Fibroblast of lung (primary cell): ENCODE data around the gene TENM3. TPM values are rescaled to one million over a fixed set of nuclear protein-coding genes. Genes with fewer than 3 reads are reported as not detected.

Experiments
- DNase-seq, 2 donors: peaks; one replicate each; pipeline versions ENCODE4 v3.0.0 to v3.0.0-alpha.2; 2010; ENCODE audit warnings: low read depth in 2 of 2
- H2AFZ ChIP-seq: 2 replicates; pipeline ENCODE4 v1.5.1; 2012; ENCODE audit warnings: low read length, control low read depth, inconsistent platforms
- H3K27ac ChIP-seq: 2 replicates; pipeline ENCODE4 v1.5.1; 2011; ENCODE audit warnings: low read length, control low read depth; ENCODE audit not compliant: insufficient read depth
- H3K27me3 ChIP-seq: 2 replicates; pipeline ENCODE4 v1.5.1; 2011; ENCODE audit warnings: mild to moderate bottlenecking, low read length; ENCODE audit not compliant: control insufficient read depth, insufficient read depth
- H3K36me3 ChIP-seq: 2 replicates; pipeline ENCODE4 v1.5.1; 2011; ENCODE audit warnings: low read length; ENCODE audit not compliant: control insufficient read depth, insufficient read depth
- H3K4me1 ChIP-seq: 2 replicates; pipeline ENCODE4 v1.5.1; 2011; ENCODE audit warnings: low read length; ENCODE audit not compliant: control insufficient read depth, insufficient read depth; ENCODE audit errors: extremely low read depth
- H3K4me2 ChIP-seq: 2 replicates; pipeline ENCODE4 v1.5.1; 2011; ENCODE audit warnings: low read length, control low read depth; ENCODE audit not compliant: insufficient read depth; ENCODE audit errors: extremely low read depth
- H3K4me3 ChIP-seq, 4 experiments: fragments of 200-600 bp in 1 of 4; sonication (generic) in 1 of 4; replicated peaks in 1 of 4; 2 replicates each; pipeline ENCODE4 v1.5.1; 2011 to 2016; ENCODE audit warnings: low read length in 4 of 4, low read depth in 3 of 4, mild to moderate bottlenecking in 3 of 4, control low read depth in 2 of 4, inconsistent platforms in 1 of 4, mixed read lengths in 1 of 4; ENCODE audit not compliant: insufficient read depth in 1 of 4; ENCODE audit errors: control extremely low read depth in 1 of 4
- H3K79me2 ChIP-seq: 2 replicates; pipeline ENCODE4 v1.5.1; 2012; ENCODE audit warnings: mild to moderate bottlenecking, low read length, inconsistent platforms; ENCODE audit not compliant: control insufficient read depth, insufficient read depth
- H3K9ac ChIP-seq: 2 replicates; pipeline ENCODE4 v1.5.1; 2011; ENCODE audit warnings: mild to moderate bottlenecking, low read length, control low read depth; ENCODE audit not compliant: insufficient read depth
- H3K9me3 ChIP-seq: 2 replicates; pipeline ENCODE4 v1.5.1; 2012; ENCODE audit warnings: low read depth, low read length; ENCODE audit not compliant: control insufficient read depth, insufficient read depth
- H4K20me1 ChIP-seq: 2 replicates; pipeline ENCODE4 v1.5.1; 2011; ENCODE audit warnings: low read length; ENCODE audit not compliant: control insufficient read depth, insufficient read depth; ENCODE audit errors: extremely low read depth
- CTCF ChIP-seq, 2 donors: IDR thresholded peaks in 1 of 2; conservative IDR thresholded peaks in 1 of 2; 1 replicate in 1 of 2; 2 replicates in 1 of 2; pipeline ENCODE4 v1.5.1; 2011 to 2012; ENCODE audit warnings: low read length in 2 of 2, control low read depth in 1 of 2, inconsistent platforms in 1 of 2, low read depth in 1 of 2, mild to moderate bottlenecking in 1 of 2
- EZH2 ChIP-seq: IDR thresholded peaks from 2 replicates; pipeline ENCODE4 v1.5.1; 2012; ENCODE audit warnings: low read length, control low read depth, mild to moderate bottlenecking; ENCODE audit errors: missing control alignments
- polyA plus RNA-seq, 2 donors: library from polyadenylated mRNA; depleted of rRNA in 1 of 2; stranded (reverse) in 1 of 2; unstranded in 1 of 2; fragments of >200 nt; gene quantifications; 2 replicates each; pipeline ENCODE4 v1.2.1, GENCODE V29; 2011 to 2012; ENCODE audit warnings: missing spikeins in 1 of 2
- total RNA-seq: library from RNA; depleted of rRNA; stranded (reverse); fragments of >200 nt; gene quantifications from 2 replicates; pipeline ENCODE4 v1.2.1, GENCODE V29; 2014

Gene TENM3
- total and polyA plus RNA-seq, 2 donors (not counting 1 experiment from before 2014, with no cell fraction given), result 2.7 to 3.6 TPM

- H3K9ac ChIP-seq, result no peak overlapping the region
- TF ChIP-seq CTCF (conservative IDR thresholded peaks at IDR 0.05 in 1 of 2, IDR thresholded peaks at IDR 0.05 in 1 of 2; ENCODE audit: low read depth in 1 of 2, low read length in 2 of 2), result no peak
- no peak for TF ChIP-seq EZH2
- no peaks in the 10 kb centered on the region for H3K4me1 ChIP-seq
- no peaks in the 10 kb centered on the region for H4K20me1 ChIP-seq
- H3K4me2 ChIP-seq, result no peak overlapping the region
- H3K36me3 ChIP-seq, result no peaks in the 10 kb centered on the region
- H3K9me3 ChIP-seq, result no peaks in the 10 kb centered on the region
- no peak overlapping the region for H3K4me3 ChIP-seq
- no peak overlapping the region for H2AFZ ChIP-seq
- no peaks in the 10 kb centered on the region for H3K27me3 ChIP-seq
- no peak overlapping the region for H3K27ac ChIP-seq
- H3K79me2 ChIP-seq, result no peaks in the 10 kb centered on the region
- DNase-seq, result no peak
These were observed 357.7 kb downstream of the TENM3 start for GRCh38 chr4:182600856-182601255.

GRCh38 chr4:182604161-182604622, 361.0 kb downstream of the TENM3 start:
- no peak for TF ChIP-seq EZH2
- TF ChIP-seq CTCF (conservative IDR thresholded peaks at IDR 0.05 in 1 of 2, IDR thresholded peaks at IDR 0.05 in 1 of 2; ENCODE audit: low read depth in 1 of 2, low read length in 2 of 2), result no peak
- Histone ChIP-seq H3K4me2 (no peak overlapping the region), H3K36me3 (no peaks in the 10 kb centered on the region), H3K4me3 (no peak overlapping the region), H3K27ac (no peak overlapping the region), H3K4me1 (no peaks in the 10 kb centered on the region), H2AFZ (no peak overlapping the region), H3K9ac (no peak overlapping the region), H4K20me1 (no peaks in the 10 kb centered on the region), H3K79me2 (no peaks in the 10 kb centered on the region), H3K27me3 (no peaks in the 10 kb centered on the region), H3K9me3 (no peaks in the 10 kb centered on the region)
- peak; percentile 57 to 90 for DNase-seq

- no peak overlapping the region for H3K4me3 ChIP-seq
- H3K4me1 ChIP-seq, result no peaks in the 10 kb centered on the region
- no peaks in the 10 kb centered on the region for H3K79me2 ChIP-seq
- H3K27me3 ChIP-seq, result no peaks in the 10 kb centered on the region
- H3K36me3 ChIP-seq, result no peaks in the 10 kb centered on the region
- TF ChIP-seq CTCF (conservative IDR thresholded peaks at IDR 0.05 in 1 of 2, IDR thresholded peaks at IDR 0.05 in 1 of 2; ENCODE audit: low read depth in 1 of 2, low read length in 2 of 2), result no peak
- H3K4me2 ChIP-seq, result no peak overlapping the region
- no peak overlapping the region for H2AFZ ChIP-seq
- H3K27ac ChIP-seq, result no peak overlapping the region
- no peaks in the 10 kb centered on the region for H3K9me3 ChIP-seq
- H3K9ac ChIP-seq, result no peak overlapping the region
- H4K20me1 ChIP-seq, result no peaks in the 10 kb centered on the region
- peak; percentile 38 to 85 for DNase-seq
These were observed 361.8 kb downstream of the TENM3 start for GRCh38 chr4:182604953-182605352.
